HEK293 (cell line): Measurements from ENCODE around the gene RIOX2.

Experiments
- CTCF ChIA-PET: fragments of 350-600 bp; formaldehyde crosslinking; extraction: SDS; loops from one replicate; lab custom pipeline; 2021; ENCODE audit warnings: antibody characterized with exemption; lab: Yijun Ruan, JAX
- POLR2A ChIA-PET: fragments of 300-600 bp; formaldehyde crosslinking; extraction: SDS; loops from one replicate; lab custom pipeline; 2020; ENCODE audit warnings: antibody characterized with exemption, inconsistent platforms; lab: Yijun Ruan, JAX
- H3K27ac ChIP-seq: fragments of 200-500 bp; sonication (Bioruptor generic); 2 replicates; pipeline ENCODE4 v1.5.1; 2014; ENCODE audit warnings: low read depth, low read length, control low read depth, inconsistent platforms; ENCODE audit errors: extremely low read depth
- H3K36me3 ChIP-seq, 2 experiments: fragments of 200-500 bp in 1 of 2; sonication (Bioruptor generic) in 1 of 2; 1 replicate in 1 of 2; 2 replicates in 1 of 2; pipeline ENCODE4 v1.5.1; 2014 to 2017; ENCODE audit warnings: inconsistent platforms in 2 of 2, low read length in 2 of 2; ENCODE audit not compliant: control insufficient read depth in 2 of 2, insufficient read depth in 1 of 2
- H3K4me1 ChIP-seq: fragments of 200-500 bp; sonication (Bioruptor generic); 2 replicates; pipeline ENCODE4 v1.5.1; 2014; ENCODE audit warnings: mild to moderate bottlenecking, low read length, inconsistent platforms; ENCODE audit not compliant: control insufficient read depth, insufficient read depth
- H3K4me3 ChIP-seq: 2 replicates; pipeline ENCODE4 v1.5.1; 2011; ENCODE audit warnings: low read depth, mild to moderate bottlenecking, control low read depth, low read length, moderate library complexity
- H3K9me3 ChIP-seq: fragments of 200-500 bp; sonication (Bioruptor generic); 2 replicates; pipeline ENCODE4 v1.5.1; 2014; ENCODE audit warnings: low read depth, low read length, inconsistent platforms; ENCODE audit not compliant: control insufficient read depth, insufficient read depth
- EGR2 ChIP-seq: fragments of 450-650 bp; formaldehyde crosslinking; IDR thresholded peaks from 2 replicates; pipeline ENCODE4 v1.5.1; 2016; ENCODE audit warnings: low read depth, missing biosample characterization, missing genetic modification characterization
- ELK4 ChIP-seq: IDR thresholded peaks from 2 replicates; pipeline ENCODE4 v1.6.1; 2011; ENCODE audit warnings: mild to moderate bottlenecking, low read depth, low read length, borderline replicate concordance
- HOXA7 ChIP-seq: sonication (generic); formaldehyde crosslinking; IDR thresholded peaks from 2 replicates; pipeline ENCODE4 v1.8.1; 2022; ENCODE audit warnings: missing genetic modification reagents, borderline replicate concordance
- INSM2 ChIP-seq: fragments of 450-650 bp; formaldehyde crosslinking; IDR thresholded peaks from 2 replicates; pipeline ENCODE4 v1.5.1; 2016; ENCODE audit warnings: missing biosample characterization, missing genetic modification characterization
- PRDM6 ChIP-seq: fragments of 450-650 bp; formaldehyde crosslinking; IDR thresholded peaks from 2 replicates; pipeline ENCODE4 v1.5.1; 2017; ENCODE audit warnings: missing biosample characterization, missing genetic modification characterization
- RBAK ChIP-seq: fragments of 450-650 bp; formaldehyde crosslinking; IDR thresholded peaks from 2 replicates; pipeline ENCODE4 v1.5.1; 2016; ENCODE audit warnings: missing biosample characterization, missing genetic modification characterization
- SCRT2 ChIP-seq: fragments of 450-650 bp; formaldehyde crosslinking; IDR thresholded peaks from 2 replicates; pipeline ENCODE4 v1.5.1; 2016; ENCODE audit warnings: missing biosample characterization, missing genetic modification characterization
- SETDB1 ChIP-seq: IDR thresholded peaks from one replicate; pipeline ENCODE4 v1.6.1; 2017; ENCODE audit warnings: mild to moderate bottlenecking, low read length, moderate library complexity, mixed read lengths; ENCODE audit not compliant: insufficient read length
- ZBTB21 ChIP-seq: fragments of 450-650 bp; formaldehyde crosslinking; IDR thresholded peaks from 2 replicates; pipeline ENCODE4 v1.5.1; 2017; ENCODE audit warnings: missing biosample characterization, missing genetic modification characterization
- ZBTB7A ChIP-seq: fragments of 450-650 bp; formaldehyde crosslinking; IDR thresholded peaks from 2 replicates; pipeline ENCODE4 v1.5.1; 2016; ENCODE audit warnings: low read depth, missing biosample characterization, missing genetic modification characterization
- ZNF148 ChIP-seq: fragments of 450-650 bp; formaldehyde crosslinking; IDR thresholded peaks from 2 replicates; pipeline ENCODE4 v1.5.0; 2017; ENCODE audit warnings: missing biosample characterization, missing genetic modification characterization, borderline replicate concordance
- ZNF19 ChIP-seq: fragments of 450-650 bp; formaldehyde crosslinking; IDR thresholded peaks from 2 replicates; pipeline ENCODE4; 2016; ENCODE audit warnings: missing biosample characterization, missing genetic modification characterization, low read depth
- ZNF202 ChIP-seq: fragments of 450-650 bp; formaldehyde crosslinking; IDR thresholded peaks from 2 replicates; pipeline ENCODE4 v1.5.1; 2016; ENCODE audit warnings: missing biosample characterization, missing genetic modification characterization, borderline replicate concordance
- ZNF23 ChIP-seq: fragments of 450-650 bp; formaldehyde crosslinking; IDR thresholded peaks from 2 replicates; pipeline ENCODE4 v1.5.1; 2016; ENCODE audit warnings: missing biosample characterization, missing genetic modification characterization, borderline replicate concordance
- ZNF292 ChIP-seq: fragments of 450-650 bp; formaldehyde crosslinking; IDR thresholded peaks from 2 replicates; pipeline ENCODE4 v1.5.1; 2016; ENCODE audit warnings: low read depth, missing biosample characterization, missing genetic modification characterization, borderline replicate concordance
- ZNF473 ChIP-seq: fragments of 450-650 bp; formaldehyde crosslinking; IDR thresholded peaks from 2 replicates; pipeline ENCODE4 v1.5.1; 2017; ENCODE audit warnings: missing biosample characterization, missing genetic modification characterization
- ZNF548 ChIP-seq: fragments of 450-650 bp; formaldehyde crosslinking; IDR thresholded peaks from 2 replicates; pipeline ENCODE4 v1.5.1; 2016; ENCODE audit warnings: missing biosample characterization, missing genetic modification characterization
- ZNF549 ChIP-seq: fragments of 450-650 bp; IDR thresholded peaks from 2 replicates; pipeline ENCODE4 v1.5.1; 2018; ENCODE audit warnings: missing biosample characterization, missing genetic modification characterization, mild to moderate bottlenecking, inconsistent platforms, moderate library complexity
- ZNF571 ChIP-seq: fragments of 450-650 bp; formaldehyde crosslinking; IDR thresholded peaks from 2 replicates; pipeline ENCODE4 v1.5.0; 2017; ENCODE audit warnings: missing biosample characterization, missing genetic modification characterization
- ZNF580 ChIP-seq: fragments of 450-650 bp; formaldehyde crosslinking; IDR thresholded peaks from 2 replicates; pipeline ENCODE4 v1.5.1; 2016; ENCODE audit warnings: missing biosample characterization, missing genetic modification characterization
- ZNF776 ChIP-seq: fragments of 450-650 bp; formaldehyde crosslinking; IDR thresholded peaks from 2 replicates; pipeline ENCODE4 v1.5.0; 2017; ENCODE audit warnings: missing biosample characterization, missing genetic modification characterization, borderline replicate concordance
- TF ChIP-seq, protein P1 (sequence below): fragments of 450-650 bp; formaldehyde crosslinking; IDR thresholded peaks from 2 replicates; pipeline ENCODE4 v1.5.1; 2016; ENCODE audit warnings: missing biosample characterization, missing genetic modification characterization
- TF ChIP-seq, protein P2 (sequence below): fragments of 450-650 bp; formaldehyde crosslinking; IDR thresholded peaks from 2 replicates; pipeline ENCODE4 v1.5.1; 2016; ENCODE audit warnings: missing biosample characterization, missing genetic modification characterization

The RIOX2 gene

GRCh38 chr3:97983933-97984491, 11.8 kb upstream of the RIOX2 start:
- POLR2A ChIA-PET, result no interaction called here
- H3K36me3 ChIP-seq, result no peaks in the 10 kb centered on the region
- H3K9me3 ChIP-seq, result no peaks in the 10 kb centered on the region
- no peak overlapping the region for H3K27ac ChIP-seq
- no peak overlapping the region for H3K4me3 ChIP-seq
- no peaks in the 10 kb centered on the region for H3K4me1 ChIP-seq
- CTCF ChIA-PET, result interaction anchor here (0.7 to 0.8 kb wide), 2 partner anchors 39 to 1168 kb away, joined by 3 read pairs; no protein-coding TSS in a partner anchor
- no peak for TF ChIP-seq ZNF23 (tag by site-specific recombination)
- TF ChIP-seq, protein P1, sequence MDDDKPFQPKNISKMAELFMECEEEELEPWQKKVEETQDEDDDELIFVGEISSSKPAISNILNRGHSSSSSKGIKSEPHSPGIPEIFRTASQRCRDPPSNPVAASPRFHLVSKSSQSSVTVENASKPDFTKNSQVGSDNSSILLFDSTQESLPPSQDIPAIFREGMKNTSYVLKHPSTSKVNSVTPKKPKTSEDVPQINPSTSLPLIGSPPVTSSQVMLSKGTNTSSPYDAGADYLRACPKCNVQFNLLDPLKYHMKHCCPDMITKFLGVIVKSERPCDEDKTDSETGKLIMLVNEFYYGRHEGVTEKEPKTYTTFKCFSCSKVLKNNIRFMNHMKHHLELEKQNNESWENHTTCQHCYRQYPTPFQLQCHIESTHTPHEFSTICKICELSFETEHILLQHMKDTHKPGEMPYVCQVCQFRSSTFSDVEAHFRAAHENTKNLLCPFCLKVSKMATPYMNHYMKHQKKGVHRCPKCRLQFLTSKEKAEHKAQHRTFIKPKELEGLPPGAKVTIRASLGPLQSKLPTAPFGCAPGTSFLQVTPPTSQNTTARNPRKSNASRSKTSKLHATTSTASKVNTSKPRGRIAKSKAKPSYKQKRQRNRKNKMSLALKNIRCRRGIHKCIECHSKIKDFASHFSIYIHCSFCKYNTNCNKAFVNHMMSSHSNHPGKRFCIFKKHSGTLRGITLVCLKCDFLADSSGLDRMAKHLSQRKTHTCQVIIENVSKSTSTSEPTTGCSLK (tag by site-specific recombination), result no peak
- no peak for TF ChIP-seq INSM2
- no peak for TF ChIP-seq ZNF292 (tag by site-specific recombination)
- TF ChIP-seq ELK4, result no peak
- no peak for TF ChIP-seq HOXA7
- TF ChIP-seq ZNF148 (tag by site-specific recombination), result no peak
- no peak for TF ChIP-seq ZNF549 (tag by site-specific recombination)
- no peak for TF ChIP-seq ZNF776
- TF ChIP-seq RBAK, result no peak
- TF ChIP-seq ZNF202 (tag by site-specific recombination), result no peak
- TF ChIP-seq EGR2 (tag by site-specific recombination), result no peak
- TF ChIP-seq PRDM6 (tag by site-specific recombination), result no peak

GRCh38 chr3:97981886-97982285, 9.7 kb upstream of the RIOX2 start:
- ChIA-PET POLR2A (no interaction called here), CTCF (no interaction called here)
- no peaks in the 10 kb centered on the region for H3K9me3 ChIP-seq
- no peak overlapping the region for H3K4me3 ChIP-seq
- no peak overlapping the region for H3K27ac ChIP-seq
- H3K4me1 ChIP-seq, result no peaks in the 10 kb centered on the region
- H3K36me3 ChIP-seq, result no peaks in the 10 kb centered on the region
- TF ChIP-seq ZNF473 (tag by site-specific recombination) (no peak), SCRT2 (tag by site-specific recombination) (no peak), ZNF292 (tag by site-specific recombination) (no peak), ZNF548 (tag by site-specific recombination) (no peak), SETDB1 (no peak), ZNF19 (tag by site-specific recombination) (no peak), ZNF571 (tag by site-specific recombination) (no peak), ZBTB7A (tag by site-specific recombination) (no peak), ZBTB21 (tag by site-specific recombination) (no peak), ZNF580 (tag by site-specific recombination) (no peak)
- TF ChIP-seq, protein P2, sequence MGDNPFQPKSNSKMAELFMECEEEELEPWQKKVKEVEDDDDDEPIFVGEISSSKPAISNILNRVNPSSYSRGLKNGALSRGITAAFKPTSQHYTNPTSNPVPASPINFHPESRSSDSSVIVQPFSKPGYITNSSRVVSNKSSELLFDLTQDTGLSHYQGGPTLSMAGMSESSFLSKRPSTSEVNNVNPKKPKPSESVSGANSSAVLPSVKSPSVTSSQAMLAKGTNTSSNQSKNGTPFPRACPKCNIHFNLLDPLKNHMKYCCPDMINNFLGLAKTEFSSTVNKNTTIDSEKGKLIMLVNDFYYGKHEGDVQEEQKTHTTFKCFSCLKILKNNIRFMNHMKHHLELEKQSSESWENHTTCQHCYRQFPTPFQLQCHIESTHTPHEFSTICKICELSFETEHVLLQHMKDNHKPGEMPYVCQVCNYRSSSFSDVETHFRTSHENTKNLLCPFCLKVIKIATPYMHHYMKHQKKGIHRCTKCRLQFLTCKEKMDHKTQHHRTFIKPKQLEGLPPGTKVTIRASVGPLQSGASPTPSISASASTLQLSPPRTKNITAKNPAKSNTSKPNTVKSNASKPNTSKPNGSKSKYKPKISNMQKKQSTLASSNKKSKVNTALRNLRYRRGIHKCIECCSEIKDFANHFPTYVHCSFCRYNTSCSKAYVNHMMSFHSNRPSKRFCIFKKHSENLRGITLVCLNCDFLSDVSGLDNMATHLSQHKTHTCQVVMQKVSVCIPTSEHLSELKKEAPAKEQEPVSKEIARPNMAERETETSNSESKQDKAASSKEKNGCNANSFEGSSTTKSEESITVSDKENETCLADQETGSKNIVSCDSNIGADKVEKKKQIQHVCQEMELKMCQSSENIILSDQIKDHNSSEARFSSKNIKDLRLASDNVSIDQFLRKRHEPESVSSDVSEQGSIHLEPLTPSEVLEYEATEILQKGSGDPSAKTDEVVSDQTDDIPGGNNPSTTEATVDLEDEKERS, result no peak
